HepG2 (cell line): ENCODE measurements around the gene GH2. TPM values are rescaled to one million over a fixed set of nuclear protein-coding genes. Genes with fewer than 3 reads are reported as not detected.
A peak's percentile ranks its signal among the peaks of the same experiment; 100 is the strongest.

Source experiments
- ATAC-seq: fragments of 200-7000 bp; cut with Tn5 transposase; 3 replicates; pipeline ENCODE4 v1.9.1; 2020; ENCODE audit warnings: mild to moderate bottlenecking, moderate library complexity
- BruUV-seq: library from RNA; stranded (reverse); fragments of 400-500 nt; replicated peaks from 2 replicates; lab custom pipeline; 2021; lab: Mats Ljungman, UMichigan
- CTCF ChIA-PET: fragments of 300-600 bp; formaldehyde crosslinking; extraction: SDS; loops from one replicate; lab custom pipeline; 2021; ENCODE audit warnings: low total read pairs, inconsistent platforms, low intra/inter-chr PET ratio; lab: Yijun Ruan, JAX
- POLR2A ChIA-PET: fragments of 350-600 bp; sonication (Branson Sonifier 250); formaldehyde crosslinking; loops from one replicate; lab custom pipeline; 2020; ENCODE audit warnings: antibody characterized with exemption, inconsistent platforms; lab: Yijun Ruan, JAX
- DNase-seq: peaks from one replicate; pipeline ENCODE4 v3.0.0-alpha.2; 2015; ENCODE audit warnings: low spot score
- FAIRE-seq: peaks from 3 replicates; lab custom pipeline; 2011; peaks lifted over from hg19 to GRCh38; lab: Jason Lieb, UNC
- H2AFZ ChIP-seq: one replicate; pipeline ENCODE4 v1.6.1; 2011; ENCODE audit warnings: low read length, inconsistent platforms
- H3K27ac ChIP-seq: fragments of 300-600 bp; 3 replicates; pipeline ENCODE4 v1.8.0; 2011; ENCODE audit warnings: mixed run types, mild to moderate bottlenecking, mixed read lengths, low read length, inconsistent platforms; ENCODE audit not compliant: insufficient read depth; ENCODE audit errors: extremely low read length
- H3K27me3 ChIP-seq, 2 experiments: fragments of 200-600 bp in 1 of 2; 2 replicates in 1 of 2; 3 replicates in 1 of 2; pipeline versions ENCODE4 v1.6.0 to v1.8.0; 2011; ENCODE audit warnings: low read length in 2 of 2, mild to moderate bottlenecking in 2 of 2, moderate library complexity in 2 of 2, inconsistent platforms in 1 of 2; ENCODE audit not compliant: insufficient read depth in 2 of 2, control insufficient read depth in 1 of 2
- H3K36me3 ChIP-seq, 2 experiments: fragments of 200-600 bp in 1 of 2; replicated peaks in 1 of 2; 2 replicates in 1 of 2; 3 replicates in 1 of 2; pipeline versions ENCODE4 v1.5.1 to v1.8.0; 2011; ENCODE audit warnings: low read length in 2 of 2, inconsistent platforms in 1 of 2; ENCODE audit not compliant: insufficient read depth in 2 of 2, control insufficient read depth in 1 of 2
- H3K4me1 ChIP-seq: 2 replicates; pipeline ENCODE4 v1.5.1; 2012; ENCODE audit warnings: low read length, inconsistent platforms; ENCODE audit not compliant: insufficient read depth
- H3K4me2 ChIP-seq: 2 replicates; pipeline ENCODE4 v1.6.0; 2011; ENCODE audit warnings: low read depth, low read length, inconsistent platforms
- H3K4me3 ChIP-seq, 3 experiments: fragments of 200-600 bp in 1 of 3; sonication (generic), shearing (Covaris generic) in 1 of 3; replicated peaks in 1 of 3; 2 replicates each; pipeline ENCODE4 v1.5.1; 2011 to 2016; ENCODE audit warnings: low read length in 3 of 3, inconsistent platforms in 2 of 3, low read depth in 2 of 3, mild to moderate bottlenecking in 2 of 3, control low read depth in 1 of 3, mixed read lengths in 1 of 3; ENCODE audit not compliant: insufficient read depth in 1 of 3
- H3K79me2 ChIP-seq: one replicate; pipeline ENCODE4 v1.6.1; 2011; ENCODE audit warnings: low read length, inconsistent platforms; ENCODE audit not compliant: insufficient read depth
- H3K9ac ChIP-seq: 2 replicates; pipeline ENCODE4 v1.6.0; 2011; ENCODE audit warnings: mild to moderate bottlenecking, low read depth, low read length, inconsistent platforms; ENCODE audit not compliant: insufficient read depth
- H3K9me3 ChIP-seq: 2 replicates; pipeline ENCODE4 v1.5.1; 2012; ENCODE audit warnings: mild to moderate bottlenecking, low read length
- H4K20me1 ChIP-seq: 2 replicates; pipeline ENCODE4 v1.6.0; 2011; ENCODE audit warnings: inconsistent platforms, mild to moderate bottlenecking, low read length, moderate library complexity; ENCODE audit not compliant: insufficient read depth
- POLR2A ChIP-seq, 2 experiments: IDR thresholded peaks; 2 replicates each; pipeline ENCODE4 v1.6.1; 2011; ENCODE audit warnings: low read depth in 2 of 2, low read length in 2 of 2, mild to moderate bottlenecking in 1 of 2, moderate library complexity in 1 of 2; ENCODE audit not compliant: insufficient read depth in 1 of 2
- RARA ChIP-seq: IDR thresholded peaks from 2 replicates; pipeline ENCODE4 v1.6.1; 2016; ENCODE audit warnings: missing genetic modification reagents, missing compliant biosample characterization
- SP4 ChIP-seq: sonication (generic); formaldehyde crosslinking; IDR thresholded peaks from 2 replicates; pipeline ENCODE4 v1.8.1; 2023; ENCODE audit warnings: mild to moderate bottlenecking, missing genetic modification reagents
- ZNF451 ChIP-seq: sonication (generic); formaldehyde crosslinking; IDR thresholded peaks from 2 replicates; pipeline ENCODE4 v1.5.0; 2020; ENCODE audit warnings: mild to moderate bottlenecking, missing genetic modification reagents
- WGBS: methylation state at CpG from one replicate; pipeline ENCODE4 v1.1.6; 2017; ENCODE audit warnings: low lambda C conversion rate; 5-methylcytosine and 5-hydroxymethylcytosine counted together
- in situ Hi-C: cut with HindIII; loops from 2 replicates; pipeline ENCODE4 v1.10.0; 2017; ENCODE audit warnings: low pct_unique_long_range_greater_than_20kb; ENCODE audit not compliant: extremely low pct_ligation_motif_present
- intact Hi-C: fragments of 100-400 bp; cut with micrococcal nuclease; formaldehyde crosslinking; loops from one replicate; pipeline ENCODE4 v1.10.0; 2022; ENCODE audit not compliant: unreplicated experiment
- polyA plus RNA-seq, 8 experiments: library from polyadenylated mRNA; depleted of rRNA in 3 of 8; stranded (reverse) in 7 of 8; unstranded in 1 of 8; fragments of >200 nt; fragmentation: Illumina TruSeq in 4 of 8; extraction: Trizol in 4 of 8; gene quantifications; 2 replicates each; pipeline versions ENCODE4 v1.2.1 to v1.2.3, GENCODE V29; 2011 to 2016; ENCODE audit warnings: low read depth in 4 of 8, missing spikeins in 1 of 8, mixed read lengths in 1 of 8; ENCODE audit not compliant: insufficient read depth in 1 of 8
- total RNA-seq, 5 experiments: library from RNA; depleted of rRNA; stranded (reverse); fragments of >200 nt; fragmentation: Illumina TruSeq; extraction: Trizol; gene quantifications; 2 replicates each; pipeline ENCODE4 v1.2.3, GENCODE V29; 2016; ENCODE audit warnings: low read depth in 1 of 5
- TF ChIP-seq, protein P1 (sequence below): sonication (generic); formaldehyde crosslinking; IDR thresholded peaks from 2 replicates; pipeline ENCODE4 v1.5.1; 2020; ENCODE audit warnings: missing genetic modification reagents, mild to moderate bottlenecking, borderline replicate concordance

Gene GH2
- total and polyA plus RNA-seq, 2 of the 13 experiments (the other 11 are each of a cell fraction or from before 2014, with no cell fraction given) = not detected

DNA sequence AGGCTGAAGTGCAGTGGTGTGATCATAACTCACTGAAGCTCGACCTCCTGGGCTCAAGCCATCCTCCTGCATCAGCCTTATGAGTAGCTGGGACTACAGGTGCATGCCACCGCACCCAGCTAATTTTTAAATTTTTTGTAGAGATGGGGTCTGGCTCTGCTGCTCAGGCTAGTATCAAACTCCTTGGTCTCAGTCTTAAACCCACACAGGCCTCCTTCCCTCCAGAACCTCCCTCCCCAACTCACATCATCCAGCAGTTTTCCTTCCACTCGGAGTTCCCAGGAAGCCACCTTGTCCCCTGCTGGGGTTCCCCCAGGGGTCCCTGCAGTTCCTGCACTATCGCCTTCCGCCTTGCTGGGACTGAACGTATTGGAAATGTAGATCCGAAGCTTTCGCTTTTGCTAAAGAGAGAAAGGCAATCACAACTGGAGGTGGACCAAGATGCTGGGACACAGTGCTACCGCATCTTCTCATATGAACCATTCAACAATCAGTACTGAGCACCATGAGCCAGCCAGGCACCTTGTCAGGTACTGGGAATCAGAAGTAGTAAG lies 46.5 kb downstream of the GH2 start:
- FAIRE-seq = no peak
- no peak overlapping the region for H3K27ac ChIP-seq
- peak; percentile 13; the same call in 1 of the 2 replicates for TF ChIP-seq ZNF451 (CRISPR knock-in tag)
- peak in 1 of 2 experiments; percentile 19; a peak in 2 of 4 replicates for TF ChIP-seq POLR2A (IDR thresholded peaks at IDR 0.05; ENCODE audit: insufficient read depth in 1 of 2, low read depth in 2 of 2, low read length in 2 of 2)
- TF ChIP-seq RARA (CRISPR knock-in tag) = no peak
- 0 out of 2 replicates have a peak, but pooled peaks have one; percentile 20 for TF ChIP-seq SP4
- TF ChIP-seq, protein P1, sequence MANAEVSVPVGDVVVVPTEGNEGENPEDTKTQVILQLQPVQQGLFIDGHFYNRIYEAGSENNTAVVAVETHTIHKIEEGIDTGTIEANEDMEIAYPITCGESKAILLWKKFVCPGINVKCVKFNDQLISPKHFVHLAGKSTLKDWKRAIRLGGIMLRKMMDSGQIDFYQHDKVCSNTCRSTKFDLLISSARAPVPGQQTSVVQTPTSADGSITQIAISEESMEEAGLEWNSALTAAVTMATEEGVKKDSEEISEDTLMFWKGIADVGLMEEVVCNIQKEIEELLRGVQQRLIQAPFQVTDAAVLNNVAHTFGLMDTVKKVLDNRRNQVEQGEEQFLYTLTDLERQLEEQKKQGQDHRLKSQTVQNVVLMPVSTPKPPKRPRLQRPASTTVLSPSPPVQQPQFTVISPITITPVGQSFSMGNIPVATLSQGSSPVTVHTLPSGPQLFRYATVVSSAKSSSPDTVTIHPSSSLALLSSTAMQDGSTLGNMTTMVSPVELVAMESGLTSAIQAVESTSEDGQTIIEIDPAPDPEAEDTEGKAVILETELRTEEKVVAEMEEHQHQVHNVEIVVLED (CRISPR knock-in tag) = 0 out of 2 replicates have a peak, but pooled peaks have one; percentile 4
- intact Hi-C loops = no loop called here
- H3K9ac ChIP-seq = no peak overlapping the region
- WGBS = 89% methylated on average over 9 of the region's 9 CpGs
- no peak overlapping the region for H2AFZ ChIP-seq
- CTCF ChIA-PET = interaction anchor here (1.2 kb wide), 1 partner anchor 22 kb away, joined by 3 read pairs; no protein-coding TSS in a partner anchor
- no peaks in the 10 kb centered on the region for H3K27me3 ChIP-seq
- no TSS peak for BruUV-seq
- H3K36me3 ChIP-seq = peaks cover 51 to 75% of the 10 kb centered on the region in 2 experiments
- DNase-seq = no peak
- peaks cover 28% of the 10 kb centered on the region for H3K79me2 ChIP-seq
- H4K20me1 ChIP-seq = peaks cover 9% of the 10 kb centered on the region; the same call in 1 of the 2 replicates
- peaks cover 18% of the 10 kb centered on the region for H3K4me1 ChIP-seq
- H3K4me3 ChIP-seq = no peak overlapping the region
- H3K4me2 ChIP-seq = no peak overlapping the region
- POLR2A ChIA-PET = no interaction called here
- ATAC-seq = no peak
- no peaks in the 10 kb centered on the region for H3K9me3 ChIP-seq
- in situ Hi-C loops = no loop called here
